NCI-H524 treated with DMSO at 0.1 percent for 48 hours (cell line): ENCODE results near the gene HRH1.
"Not testable (repeated sequence)": the region's sequence is repeated elsewhere in the genome, so short reads cannot be mapped to it uniquely, and the experiment has no call there.

Experiments
- DNase-seq: peaks from one replicate; lab custom pipeline; 2025; lab: John Stamatoyannopoulos, UW

Gene HRH1

GRCh38 chr3:11244121-11244677, 89.9 kb downstream of the HRH1 start:
- DNase-seq = no peak

GRCh38 chr3:11245276-11245675, 91.0 kb downstream of the HRH1 start:
- no peak for DNase-seq

GRCh38 chr3:11245827-11246662, 91.8 kb downstream of the HRH1 start:
- DNase-seq = no peak

- no peak for DNase-seq
Measured at GRCh38 chr3:11246663-11246970, 92.3 kb downstream of the HRH1 start.

GRCh38 chr3:11247362-11247761, 93.1 kb downstream of the HRH1 start:
- no peak for DNase-seq

GRCh38 chr3:11248596-11248995, 94.3 kb downstream of the HRH1 start:
- no peak for DNase-seq

- no peak for DNase-seq
Measured at GRCh38 chr3:11250902-11251806, 96.9 kb downstream of the HRH1 start.

- no peak for DNase-seq
Measured at GRCh38 chr3:11251807-11252176, 97.5 kb downstream of the HRH1 start.

- no peak for DNase-seq
Measured at GRCh38 chr3:11254876-11255275, 100.6 kb downstream of the HRH1 start.

GRCh38 chr3:11255537-11255936, 101.2 kb downstream of the HRH1 start:
- DNase-seq = not testable (repeated sequence)

GRCh38 chr3:11258958-11259357, 104.7 kb downstream of the HRH1 start:
- DNase-seq = no peak

GRCh38 chr3:11260460-11260859, 106.2 kb downstream of the HRH1 start:
- no peak for DNase-seq

GRCh38 chr3:11269007-11269406, 114.7 kb downstream of the HRH1 start:
- DNase-seq = no peak

GRCh38 chr3:11271986-11272904, 118.0 kb downstream of the HRH1 start, which contains the start of gene ATG7:
Gene ATG7, plus strand, starts transcription at chr3:11272397. Its CDS starts 26,299 bp downstream, at chr3:11298696.
- peak; percentile 62 for DNase-seq

GRCh38 chr3:11272906-11273574, 118.7 kb downstream of the HRH1 start:
- no peak for DNase-seq

GRCh38 chr3:11273891-11274291, 119.6 kb downstream of the HRH1 start:
- no peak for DNase-seq

- no peak for DNase-seq
Measured at GRCh38 chr3:11274566-11275142, 120.4 kb downstream of the HRH1 start.

- no peak for DNase-seq
Measured at GRCh38 chr3:11275926-11276325, 121.6 kb downstream of the HRH1 start.

- no peak for DNase-seq
Measured at GRCh38 chr3:11276901-11277300, 122.6 kb downstream of the HRH1 start.

GRCh38 chr3:11282250-11283138, 128.2 kb downstream of the HRH1 start:
- peak; percentile 3 for DNase-seq
